GM21367 (cell line): ENCODE data around the gene TXNRD3.
"Not testable (repeated sequence)": the region's sequence is repeated elsewhere in the genome, so short reads cannot be mapped to it uniquely, and the experiment has no call there.

Experiments
- ATAC-seq: cut with Tn5 transposase; IDR thresholded peaks from one replicate; pipeline ENCODE4 v1.9.1; 2021; ENCODE audit not compliant: unreplicated experiment

Gene TXNRD3

GRCh38 chr3:126604691-126605090 lies 50.2 kb downstream of the TXNRD3 start:
- no peak for ATAC-seq

GRCh38 chr3:126599101-126599500 lies 55.8 kb downstream of the TXNRD3 start:
- no peak for ATAC-seq

- not testable (repeated sequence) for ATAC-seq
Measured at GRCh38 chr3:126595479-126595878, 59.4 kb downstream of the TXNRD3 start.

GRCh38 chr3:126591515-126591914 lies 63.4 kb downstream of the TXNRD3 start:
- not testable (repeated sequence) for ATAC-seq

GRCh38 chr3:126582311-126582710 lies 72.6 kb downstream of the TXNRD3 start:
- no peak for ATAC-seq

GRCh38 chr3:126581569-126581968 lies 73.4 kb downstream of the TXNRD3 start:
- no peak for ATAC-seq

GRCh38 chr3:126580746-126581145 lies 74.2 kb downstream of the TXNRD3 start:
- no peak for ATAC-seq

- ATAC-seq: no peak
Measured at GRCh38 chr3:126578702-126579101, 76.2 kb downstream of the TXNRD3 start.

- ATAC-seq: no peak
Measured at GRCh38 chr3:126577261-126577660, 77.7 kb downstream of the TXNRD3 start.

- no peak for ATAC-seq
Measured at GRCh38 chr3:126573492-126574117, 81.3 kb downstream of the TXNRD3 start.

GRCh38 chr3:126571078-126571477 lies 83.8 kb downstream of the TXNRD3 start:
- ATAC-seq: no peak

- no peak for ATAC-seq
Measured at GRCh38 chr3:126570103-126570541, 84.8 kb downstream of the TXNRD3 start.

GRCh38 chr3:126569390-126569975 lies 85.4 kb downstream of the TXNRD3 start:
- no peak for ATAC-seq

GRCh38 chr3:126568776-126569342 lies 86.1 kb downstream of the TXNRD3 start:
- no peak for ATAC-seq

- ATAC-seq: no peak
Measured at GRCh38 chr3:126567696-126568438, 87.1 kb downstream of the TXNRD3 start.

GRCh38 chr3:126562737-126563276 lies 92.1 kb downstream of the TXNRD3 start:
- ATAC-seq: no peak

GRCh38 chr3:126558336-126559071 lies 96.4 kb downstream of the TXNRD3 start, which contains the start of gene C3orf22:
Gene C3orf22, minus strand, starts transcription at chr3:126558932. Its CDS starts 5,542 bp downstream, at chr3:126553390.
- no peak for ATAC-seq

- no peak for ATAC-seq
Measured at GRCh38 chr3:126557761-126558160, 97.2 kb downstream of the TXNRD3 start.

GRCh38 chr3:126557415-126557745 lies 97.5 kb downstream of the TXNRD3 start:
- ATAC-seq: no peak
